B cell (primary cell): ENCODE data around the gene MYH15.

Experiments used
- CTCF ChIP-seq: fragments of 200-600 bp; IDR thresholded peaks from one replicate; pipeline ENCODE4 v1.8.0; 2022; ENCODE audit warnings: antibody characterized with exemption, mild to moderate bottlenecking
- EZH2 ChIP-seq: IDR thresholded peaks from 2 replicates; pipeline ENCODE4 v1.6.1; 2012; ENCODE audit warnings: borderline replicate concordance, low read depth, mild to moderate bottlenecking, moderate library complexity, low read length; ENCODE audit not compliant: insufficient read depth, poor library complexity, severe bottlenecking

- TF ChIP-seq CTCF (no peak), EZH2 (no peak)
Observed at GRCh38 chr3:108507902-108508301, 2.5 kb downstream of the MYH15 start.
